Thyroid gland (tissue), 4 donors: ENCODE data around the gene GPR158. TPM values are rescaled to one million over a fixed set of nuclear protein-coding genes. Genes with fewer than 3 reads are reported as not detected.
"Not testable (repeated sequence)": the region's sequence is repeated elsewhere in the genome, so short reads cannot be mapped to it uniquely, and the experiment has no call there.

ENCODE experiments used
- DNase-seq, 2 donors: peaks; one replicate each; pipeline ENCODE4 v3.0.0-alpha.2; 2019
- H3K27ac ChIP-seq, 3 donors: fragments of 200-600 bp; sonication (generic); 1 replicate in 2 of 3; 2 replicates in 1 of 3; pipeline ENCODE4 v1.5.1; 2016 to 2019; ENCODE audit warnings: mild to moderate bottlenecking in 1 of 3, moderate library complexity in 1 of 3
- H3K27me3 ChIP-seq: fragments of 200-600 bp; sonication (generic); one replicate; pipeline ENCODE4 v1.5.1; 2019
- H3K36me3 ChIP-seq, 2 donors: fragments of 200-600 bp; sonication (generic); one replicate each; pipeline ENCODE4 v1.5.1; 2016 to 2019
- H3K4me1 ChIP-seq, 2 donors: fragments of 200-600 bp; sonication (generic); one replicate each; pipeline ENCODE4 v1.5.1; 2017 to 2019
- H3K4me3 ChIP-seq, 3 donors: fragments of 200-600 bp; sonication (generic); replicated peaks in 1 of 3; 1 replicate in 2 of 3; 2 replicates in 1 of 3; pipeline ENCODE4 v1.5.1; 2016; ENCODE audit warnings: mild to moderate bottlenecking in 1 of 3
- H3K9me3 ChIP-seq: fragments of 200-600 bp; sonication (generic); one replicate; pipeline ENCODE4 v1.5.1; 2017
- POLR2A ChIP-seq, 2 donors: fragments of 450-650 bp; IDR thresholded peaks; one replicate each; pipeline ENCODE4 v1.6.1; 2017; ENCODE audit warnings: antibody characterized with exemption in 2 of 2, mild to moderate bottlenecking in 2 of 2, moderate library complexity in 1 of 2
- WGBS, 2 donors: methylation state at CpG; one replicate each; pipeline ENCODE4 v1.1.5; 2017; 5-methylcytosine and 5-hydroxymethylcytosine counted together
- intact Hi-C: fragments of 100-400 bp; cut with DNase I; formaldehyde crosslinking; loops from one replicate; pipeline ENCODE4 v1.15.1; 2023
- total RNA-seq, 4 donors: library from RNA; depleted of rRNA; stranded (reverse); fragments of >200 nt; gene quantifications; one replicate each; pipeline ENCODE4 v1.2.3, GENCODE V29; 2016
- TF ChIP-seq, protein P1 (sequence below), 6 experiments: fragments of 200-600 bp in 3 of 6; fragments of 450-650 bp in 3 of 6; sonication (generic) in 3 of 6; IDR thresholded peaks; one replicate each; pipeline ENCODE4 v1.5.1; 2016 to 2019; ENCODE audit warnings: antibody characterized with exemption in 6 of 6, mild to moderate bottlenecking in 2 of 6, inconsistent platforms in 1 of 6, moderate library complexity in 1 of 6

Gene GPR158
- total RNA-seq, 4 donors from 2014 or later: 0.13 to 1.9 (median 1.2) TPM

DNA sequence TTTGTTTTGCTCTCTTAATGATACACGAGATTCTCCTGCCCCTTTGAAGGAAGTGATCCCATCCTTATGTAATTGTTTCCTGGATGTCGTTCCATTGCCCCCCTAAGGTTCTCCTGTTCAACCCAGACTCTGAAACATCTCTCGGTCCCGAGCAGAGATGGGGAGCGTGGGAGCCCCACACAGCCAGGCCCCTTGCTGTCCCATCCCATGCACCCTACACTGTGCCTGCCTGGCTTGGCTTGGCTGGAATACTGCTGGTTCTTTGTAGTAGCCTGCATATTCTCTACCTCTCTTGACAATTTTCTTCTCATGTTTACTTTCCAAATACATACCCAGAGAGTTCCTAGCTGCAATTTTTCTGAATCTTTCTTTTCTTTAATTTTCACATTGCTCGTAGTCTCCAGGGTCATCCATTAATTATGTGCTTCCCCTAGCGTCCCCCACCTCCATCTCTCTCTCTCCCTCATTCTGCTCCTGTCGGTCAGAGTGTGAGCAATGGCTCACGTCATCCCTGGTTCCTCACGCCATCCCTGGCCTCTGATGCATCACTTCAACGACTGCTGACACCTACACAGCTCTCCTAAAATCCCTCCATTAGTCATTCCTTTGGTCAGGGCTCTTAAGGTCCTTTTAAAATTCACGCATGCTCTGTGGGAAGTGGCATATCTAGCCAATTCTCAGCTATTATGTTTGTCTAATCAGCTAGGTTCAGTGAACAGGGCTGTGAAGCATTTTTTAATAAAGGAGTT lies 32.5 kb upstream of the GPR158 start:
- TF ChIP-seq POLR2A (IDR thresholded peaks at IDR 0.05): no peak
- TF ChIP-seq, protein P1, sequence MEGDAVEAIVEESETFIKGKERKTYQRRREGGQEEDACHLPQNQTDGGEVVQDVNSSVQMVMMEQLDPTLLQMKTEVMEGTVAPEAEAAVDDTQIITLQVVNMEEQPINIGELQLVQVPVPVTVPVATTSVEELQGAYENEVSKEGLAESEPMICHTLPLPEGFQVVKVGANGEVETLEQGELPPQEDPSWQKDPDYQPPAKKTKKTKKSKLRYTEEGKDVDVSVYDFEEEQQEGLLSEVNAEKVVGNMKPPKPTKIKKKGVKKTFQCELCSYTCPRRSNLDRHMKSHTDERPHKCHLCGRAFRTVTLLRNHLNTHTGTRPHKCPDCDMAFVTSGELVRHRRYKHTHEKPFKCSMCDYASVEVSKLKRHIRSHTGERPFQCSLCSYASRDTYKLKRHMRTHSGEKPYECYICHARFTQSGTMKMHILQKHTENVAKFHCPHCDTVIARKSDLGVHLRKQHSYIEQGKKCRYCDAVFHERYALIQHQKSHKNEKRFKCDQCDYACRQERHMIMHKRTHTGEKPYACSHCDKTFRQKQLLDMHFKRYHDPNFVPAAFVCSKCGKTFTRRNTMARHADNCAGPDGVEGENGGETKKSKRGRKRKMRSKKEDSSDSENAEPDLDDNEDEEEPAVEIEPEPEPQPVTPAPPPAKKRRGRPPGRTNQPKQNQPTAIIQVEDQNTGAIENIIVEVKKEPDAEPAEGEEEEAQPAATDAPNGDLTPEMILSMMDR (IDR thresholded peaks at IDR 0.05): no peak

DNA sequence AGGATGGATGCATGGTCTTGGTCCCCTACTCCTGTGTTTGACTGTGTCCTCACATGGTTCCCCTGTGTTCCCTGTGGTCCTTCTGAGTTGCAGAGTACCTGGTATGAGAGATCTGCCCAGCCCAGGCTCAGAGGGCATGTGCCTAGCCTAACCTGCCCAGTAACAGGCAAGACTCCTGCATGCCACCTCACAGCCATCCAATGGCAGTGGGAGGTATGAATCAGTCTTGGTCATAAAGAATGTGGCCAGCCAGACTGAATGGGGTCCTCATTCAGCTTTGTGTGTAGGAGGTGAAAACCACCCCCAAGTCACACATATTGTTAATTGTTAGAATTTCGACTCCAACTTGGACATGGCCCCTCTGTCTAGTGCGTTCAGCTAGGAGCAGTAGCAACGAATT lies 17.2 kb upstream of the GPR158 start:
- Histone ChIP-seq H3K36me3 (no peaks in the 10 kb centered on the region), H3K27me3 (no peaks in the 10 kb centered on the region), H3K27ac (no peak overlapping the region), H3K9me3 (no peaks in the 10 kb centered on the region), H3K4me1 (no peaks in the 10 kb centered on the region), H3K4me3 (no peak overlapping the region)
- no peak for TF ChIP-seq POLR2A (IDR thresholded peaks at IDR 0.05)
- TF ChIP-seq, protein P1 (IDR thresholded peaks at IDR 0.05): no peak
- 75 to 79% methylated on average over 3 of the region's 3 CpGs for WGBS, 2 donors
- no peak for DNase-seq
- intact Hi-C loops: no loop called here

More for the DNA sequence above, 32.5 kb upstream of the GPR158 start:
- 66 to 72% methylated on average over 12 of the region's 12 CpGs for WGBS, 2 donors
- Histone ChIP-seq H3K4me3 (no peak overlapping the region), H3K27me3 (no peaks in the 10 kb centered on the region), H3K4me1 (no peaks in the 10 kb centered on the region), H3K27ac (no peak overlapping the region), H3K36me3 (no peaks in the 10 kb centered on the region), H3K9me3 (no peaks in the 10 kb centered on the region)
- intact Hi-C loops: no loop called here
- no peak for DNase-seq

DNA sequence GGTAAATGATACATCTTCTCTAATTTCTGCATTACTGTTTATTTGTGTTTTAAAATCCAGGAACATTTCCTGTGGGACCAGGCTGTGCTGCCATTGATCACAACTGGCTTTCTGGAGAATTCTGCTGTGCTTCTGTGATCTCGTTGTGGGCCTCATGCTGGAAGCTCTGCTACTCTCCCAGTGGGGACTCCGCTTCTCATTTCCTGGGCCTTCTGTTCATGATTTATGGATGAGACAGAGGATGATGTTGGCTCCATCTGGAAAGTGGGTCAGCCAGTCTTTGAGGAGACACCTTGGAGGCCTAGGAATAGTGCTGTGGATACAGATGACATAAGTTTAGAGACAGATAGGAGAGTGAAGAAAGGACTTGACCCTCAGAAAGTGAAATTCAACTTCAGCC lies 15.2 kb upstream of the GPR158 start:
- H3K4me1 ChIP-seq: no peaks in the 10 kb centered on the region
- no peaks in the 10 kb centered on the region for H3K9me3 ChIP-seq
- H3K27ac ChIP-seq: no peak overlapping the region
- no peak overlapping the region for H3K4me3 ChIP-seq
- no peaks in the 10 kb centered on the region for H3K36me3 ChIP-seq
- WGBS, 2 donors: 73 to 77% methylated on average over 2 of the region's 2 CpGs
- intact Hi-C loops: no loop called here
- no peak for DNase-seq
- H3K27me3 ChIP-seq: no peaks in the 10 kb centered on the region
- no peak for TF ChIP-seq POLR2A (IDR thresholded peaks at IDR 0.05)
- TF ChIP-seq, protein P1 (IDR thresholded peaks at IDR 0.05): no peak

DNA sequence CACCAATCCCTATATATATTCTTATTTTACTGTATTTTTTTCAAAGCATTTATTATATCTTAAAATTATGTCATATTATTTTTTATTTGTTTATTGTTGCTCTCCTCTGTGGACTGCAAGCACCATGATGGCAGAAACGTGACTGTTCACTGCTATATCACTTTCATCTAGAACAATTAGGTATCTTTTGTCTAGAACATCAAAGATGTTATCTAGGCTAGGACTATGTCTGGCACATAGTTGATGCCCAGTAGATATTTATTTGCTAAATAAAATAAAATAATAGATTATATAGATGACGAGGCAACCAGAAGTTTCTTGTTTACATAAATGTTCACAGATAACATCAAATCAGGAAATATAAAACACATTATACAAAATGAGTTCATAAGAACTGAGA lies 12.4 kb upstream of the GPR158 start:
- Histone ChIP-seq H3K4me1 (no peaks in the 10 kb centered on the region), H3K9me3 (no peaks in the 10 kb centered on the region), H3K36me3 (no peaks in the 10 kb centered on the region), H3K4me3 (no peak overlapping the region), H3K27ac (no peak overlapping the region), H3K27me3 (no peaks in the 10 kb centered on the region)
- DNase-seq: no peak
- intact Hi-C loops: no loop called here
- TF ChIP-seq, protein P1 (IDR thresholded peaks at IDR 0.05): no peak
- TF ChIP-seq POLR2A (IDR thresholded peaks at IDR 0.05): no peak
- 71 to 80% methylated on average over 2 of the region's 2 CpGs for WGBS, 2 donors

DNA sequence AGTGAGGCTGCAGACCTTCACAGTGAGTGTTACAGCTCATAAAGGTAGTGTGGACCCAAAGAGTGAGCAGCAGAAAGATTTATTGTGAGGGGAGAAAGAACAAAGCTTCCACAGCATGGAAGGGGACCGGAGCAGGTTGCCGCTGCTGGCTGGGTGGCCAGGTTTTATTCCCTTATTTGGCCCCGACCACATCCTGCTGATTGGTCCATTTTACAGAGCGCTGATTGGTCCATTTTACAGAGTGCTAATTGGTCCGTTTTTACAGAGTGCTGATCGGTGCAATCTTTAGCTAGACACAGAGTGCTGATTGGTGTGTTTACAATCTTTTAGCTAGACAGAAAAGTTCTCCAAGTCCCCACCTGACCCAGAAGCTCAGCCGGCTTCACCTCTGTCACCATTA lies 11.3 kb upstream of the GPR158 start:
- H3K27me3 ChIP-seq, H3K4me1 ChIP-seq, intact Hi-C loops, H3K27ac ChIP-seq, H3K4me3 ChIP-seq, H3K9me3 ChIP-seq, H3K36me3 ChIP-seq, DNase-seq: not testable (repeated sequence)
- WGBS, 2 donors: 91 to 92% methylated on average over 7 of the region's 7 CpGs
